ENCODE data around the gene TIAM1. TPM values are rescaled to one million over a fixed set of nuclear protein-coding genes. Genes with fewer than 3 reads are reported as not detected.
A peak's percentile ranks its signal among the peaks of the same experiment; 100 is the strongest.

The TIAM1 gene
- total RNA-seq, 1 experiment from 2014 or later = 3.7 TPM

GRCh38 chr21:31142600-31142999 lies 201.5 kb downstream of the TIAM1 start:
- no peaks in the 10 kb centered on the region for H3K27me3 ChIP-seq (ENCODE audit: control insufficient read depth, insufficient read depth, low read length)
- ATAC-seq (no peak), DNase-seq (ENCODE audit: low read depth, low spot score) (no peak)
- in situ Hi-C loops (cut with HindIII; ENCODE audit: low pct_unique_long_range_greater_than_20kb, low sequenced_read_pairs) = no loop called here
- no peaks in the 10 kb centered on the region for H3K9me3 ChIP-seq (ENCODE audit: control insufficient read depth, insufficient read depth, low read depth, low read length)
- TF ChIP-seq CTCF (IDR thresholded peaks at IDR 0.05) = peak; percentile 17; the same call in 1 of the 2 replicates
- no peak for TF ChIP-seq POLR2AphosphoS5 (IDR thresholded peaks at IDR 0.05; ENCODE audit: low read depth, low read length)
- no peak for TF ChIP-seq SIN3A (IDR thresholded peaks at IDR 0.05; ENCODE audit: borderline replicate concordance, insufficient read depth, low read depth, low read length)
- intact Hi-C loops (cut with micrococcal nuclease; ENCODE audit: unreplicated experiment) = no loop called here
- H3K4me1 ChIP-seq (ENCODE audit: control insufficient read depth, insufficient read depth, low read length) = no peaks in the 10 kb centered on the region
- ChIA-PET CTCF (no interaction called here), POLR2A (no interaction called here)
- no peaks in the 10 kb centered on the region for H3K36me3 ChIP-seq (ENCODE audit: control insufficient read depth, insufficient read depth, low read length)
- no TSS peak for BruUV-seq (replicated peaks)
- H3K4me3 ChIP-seq (ENCODE audit: low read depth in 2 of 2, low read length in 2 of 2) = no peak overlapping the region
- no peak overlapping the region for H3K27ac ChIP-seq (ENCODE audit: low read length)

GRCh38 chr21:31141389-31142000 lies 202.6 kb downstream of the TIAM1 start:
- no TSS peak for BruUV-seq (replicated peaks)
- in situ Hi-C loops (cut with HindIII; ENCODE audit: low pct_unique_long_range_greater_than_20kb, low sequenced_read_pairs) = no loop called here
- CTCF ChIA-PET = no interaction called here
- H3K9me3 ChIP-seq (ENCODE audit: control insufficient read depth, insufficient read depth, low read depth, low read length) = no peaks in the 10 kb centered on the region
- H3K36me3 ChIP-seq (ENCODE audit: control insufficient read depth, insufficient read depth, low read length) = no peaks in the 10 kb centered on the region
- H3K27ac ChIP-seq (ENCODE audit: low read length) = no peak overlapping the region
- no peak overlapping the region for H3K4me3 ChIP-seq (ENCODE audit: low read depth in 2 of 2, low read length in 2 of 2)
- POLR2A ChIA-PET = no interaction called here
- TF ChIP-seq POLR2AphosphoS5 (IDR thresholded peaks at IDR 0.05; ENCODE audit: low read depth, low read length) (no peak), CTCF (IDR thresholded peaks at IDR 0.05) (no peak), REST (IDR thresholded peaks at IDR 0.05; ENCODE audit: insufficient read depth in 1 of 2, low read depth in 2 of 2, low read length in 1 of 2) (no peak), TCF7L2 (IDR thresholded peaks at IDR 0.05; ENCODE audit: low read depth, low read length) (no peak), SIN3A (IDR thresholded peaks at IDR 0.05; ENCODE audit: borderline replicate concordance, insufficient read depth, low read depth, low read length) (no peak)
- no peaks in the 10 kb centered on the region for H3K27me3 ChIP-seq (ENCODE audit: control insufficient read depth, insufficient read depth, low read length)
- no peaks in the 10 kb centered on the region for H3K4me1 ChIP-seq (ENCODE audit: control insufficient read depth, insufficient read depth, low read length)
- intact Hi-C loops (cut with micrococcal nuclease; ENCODE audit: unreplicated experiment) = no loop called here
- ATAC-seq (no peak), DNase-seq (ENCODE audit: low read depth, low spot score) (no peak)
